Kidney epithelial cell (primary cell): ENCODE data around the gene SLC7A4. TPM values are rescaled to one million over a fixed set of nuclear protein-coding genes. Genes with fewer than 3 reads are reported as not detected.
"Not testable (repeated sequence)": the region's sequence is repeated elsewhere in the genome, so short reads cannot be mapped to it uniquely, and the experiment has no call there.

Experiments
- DNase-seq: peaks from one replicate; pipeline ENCODE4 v3.0.0-alpha.2; 2010; ENCODE audit warnings: low read depth
- H3K27me3 ChIP-seq: 2 replicates; pipeline ENCODE4 v1.6.0; 2011; ENCODE audit warnings: low read length; ENCODE audit not compliant: control insufficient read depth, insufficient read depth
- H3K36me3 ChIP-seq: 2 replicates; pipeline ENCODE4 v1.5.1; 2011; ENCODE audit warnings: low read length; ENCODE audit not compliant: control insufficient read depth, insufficient read depth
- H3K4me3 ChIP-seq: 2 replicates; pipeline ENCODE4 v1.5.1; 2011; ENCODE audit warnings: low read depth, mild to moderate bottlenecking, control low read depth, low read length
- total RNA-seq: library from RNA; depleted of rRNA; stranded (reverse); fragments of >200 nt; gene quantifications from 2 replicates; pipeline ENCODE4 v1.2.3, GENCODE V29; 2015
- TF ChIP-seq, protein P1 (sequence below): IDR thresholded peaks from 2 replicates; pipeline ENCODE4 v1.5.1; 2011; ENCODE audit warnings: mild to moderate bottlenecking, moderate library complexity, low read length, control low read depth, inconsistent platforms; ENCODE audit not compliant: insufficient read depth, poor library complexity, severe bottlenecking

SLC7A4 gene
- total RNA-seq, 1 donor from 2014 or later, result 2.3 TPM

DNA sequence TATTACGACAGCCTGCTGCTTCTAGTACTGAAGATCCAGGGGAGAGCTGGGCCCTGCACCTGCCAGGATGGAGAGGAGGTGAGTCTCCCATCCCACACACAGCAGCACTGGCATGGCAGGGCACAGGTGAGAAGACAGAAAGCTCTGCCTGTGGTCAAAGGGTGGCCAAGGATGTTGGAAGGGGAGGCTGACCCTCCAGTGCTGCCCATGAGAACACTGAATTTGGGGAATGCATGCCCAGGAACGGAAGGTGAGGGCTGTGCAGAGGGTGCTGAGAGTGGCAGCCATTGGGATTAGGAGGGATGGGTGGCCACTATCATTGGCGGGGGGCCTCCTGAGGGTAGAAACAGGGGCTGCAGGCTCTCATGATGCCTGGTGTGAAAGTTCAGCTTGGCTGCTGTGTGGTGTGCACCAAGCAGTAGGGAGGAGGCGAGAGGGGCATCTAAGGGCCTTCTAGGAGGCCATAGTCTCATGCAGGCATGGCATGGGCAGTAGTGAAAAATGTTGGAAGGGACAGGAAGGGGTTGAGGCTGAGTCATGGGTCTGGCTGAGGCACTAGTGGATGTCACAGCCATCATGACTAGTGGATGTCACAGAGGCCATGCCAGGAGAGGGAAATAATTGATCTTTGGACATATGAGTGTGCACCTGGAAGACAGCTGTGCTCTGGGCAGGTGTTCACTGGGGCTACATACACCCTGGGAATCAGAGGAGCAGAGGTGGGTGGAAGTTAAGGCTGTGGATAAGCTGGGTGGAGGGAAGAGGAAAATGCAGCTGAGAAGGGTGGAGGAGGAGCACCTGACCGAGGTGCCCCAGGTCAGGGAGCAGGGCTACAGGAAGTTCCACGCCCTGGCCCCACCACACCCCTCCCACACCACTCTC lies 10.9 kb upstream of the SLC7A4 start:
- TF ChIP-seq, protein P1, sequence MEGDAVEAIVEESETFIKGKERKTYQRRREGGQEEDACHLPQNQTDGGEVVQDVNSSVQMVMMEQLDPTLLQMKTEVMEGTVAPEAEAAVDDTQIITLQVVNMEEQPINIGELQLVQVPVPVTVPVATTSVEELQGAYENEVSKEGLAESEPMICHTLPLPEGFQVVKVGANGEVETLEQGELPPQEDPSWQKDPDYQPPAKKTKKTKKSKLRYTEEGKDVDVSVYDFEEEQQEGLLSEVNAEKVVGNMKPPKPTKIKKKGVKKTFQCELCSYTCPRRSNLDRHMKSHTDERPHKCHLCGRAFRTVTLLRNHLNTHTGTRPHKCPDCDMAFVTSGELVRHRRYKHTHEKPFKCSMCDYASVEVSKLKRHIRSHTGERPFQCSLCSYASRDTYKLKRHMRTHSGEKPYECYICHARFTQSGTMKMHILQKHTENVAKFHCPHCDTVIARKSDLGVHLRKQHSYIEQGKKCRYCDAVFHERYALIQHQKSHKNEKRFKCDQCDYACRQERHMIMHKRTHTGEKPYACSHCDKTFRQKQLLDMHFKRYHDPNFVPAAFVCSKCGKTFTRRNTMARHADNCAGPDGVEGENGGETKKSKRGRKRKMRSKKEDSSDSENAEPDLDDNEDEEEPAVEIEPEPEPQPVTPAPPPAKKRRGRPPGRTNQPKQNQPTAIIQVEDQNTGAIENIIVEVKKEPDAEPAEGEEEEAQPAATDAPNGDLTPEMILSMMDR, result no peak

DNA sequence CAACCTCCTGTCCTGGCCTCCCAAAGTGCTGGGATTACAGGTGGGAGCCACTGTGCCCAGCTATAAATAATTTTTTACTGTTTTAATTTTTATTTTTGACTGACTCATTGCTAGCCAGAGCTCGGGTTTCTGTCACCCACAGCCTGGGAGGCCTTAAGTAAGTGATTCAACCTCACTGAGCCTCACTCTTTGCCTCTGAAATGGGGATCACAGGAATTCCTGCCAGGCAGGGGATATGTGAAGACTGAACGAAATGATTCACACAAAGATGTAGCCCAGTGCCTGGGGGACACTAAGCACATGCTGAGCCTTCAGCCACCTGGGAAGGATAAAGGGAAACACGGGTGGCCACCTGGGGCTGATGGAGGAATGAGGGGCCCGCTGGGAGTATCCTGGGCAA lies 9.6 kb upstream of the SLC7A4 start:
- no peak overlapping the region for H3K4me3 ChIP-seq
- H3K27me3 ChIP-seq, result no peaks in the 10 kb centered on the region
- no peak for DNase-seq
- TF ChIP-seq, protein P1, result no peak
- H3K36me3 ChIP-seq, result no peaks in the 10 kb centered on the region

More for the DNA sequence above, 10.9 kb upstream of the SLC7A4 start:
- Histone ChIP-seq H3K36me3 (no peaks in the 10 kb centered on the region), H3K27me3 (no peaks in the 10 kb centered on the region), H3K4me3 (no peak overlapping the region)
- DNase-seq, result no peak

DNA sequence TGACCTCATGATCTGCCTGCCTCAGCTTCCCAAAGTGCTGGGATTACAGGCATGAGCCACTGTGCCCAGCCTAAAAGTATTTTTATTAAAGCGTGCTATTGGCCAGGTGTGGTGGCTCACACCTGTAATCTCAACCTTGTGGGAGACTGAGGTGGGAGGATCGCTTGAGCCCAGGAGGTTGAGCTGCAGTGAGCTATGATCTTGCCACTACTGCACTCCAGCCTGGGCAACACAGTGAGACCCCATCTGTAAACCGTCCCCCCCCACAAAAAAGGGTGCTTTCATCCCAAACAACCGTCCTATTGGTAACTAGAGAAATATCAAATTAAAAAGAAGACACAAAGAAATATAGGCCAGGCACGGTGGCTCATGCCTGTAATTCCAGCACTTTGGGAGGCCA lies 6.8 kb upstream of the SLC7A4 start:
- not testable (repeated sequence) for DNase-seq, H3K4me3 ChIP-seq, H3K36me3 ChIP-seq, H3K27me3 ChIP-seq

DNA sequence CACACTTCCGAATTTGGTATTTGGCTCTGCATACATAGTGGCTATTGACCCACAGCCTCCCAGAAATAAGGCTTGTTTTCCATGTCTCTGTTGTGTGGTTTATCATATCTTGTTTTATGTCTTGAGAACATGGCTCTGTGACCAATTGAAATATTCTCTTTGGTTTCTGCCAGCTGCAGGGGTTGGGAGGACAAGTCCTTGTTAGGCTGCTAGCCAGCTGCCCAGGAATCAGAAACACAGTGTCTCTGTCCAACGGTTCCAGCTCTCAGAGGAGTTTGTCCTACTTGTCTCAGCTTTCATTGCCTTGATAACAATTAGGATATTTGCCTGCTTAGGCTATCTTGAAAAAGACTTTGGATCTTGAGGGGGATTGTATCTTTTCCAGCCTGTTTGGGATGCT lies 6.0 kb upstream of the SLC7A4 start:
- Histone ChIP-seq H3K27me3 (peaks cover 4% of the 10 kb centered on the region), H3K4me3 (no peak overlapping the region), H3K36me3 (no peaks in the 10 kb centered on the region)
- TF ChIP-seq, protein P1, result no peak
- DNase-seq, result no peak

DNA sequence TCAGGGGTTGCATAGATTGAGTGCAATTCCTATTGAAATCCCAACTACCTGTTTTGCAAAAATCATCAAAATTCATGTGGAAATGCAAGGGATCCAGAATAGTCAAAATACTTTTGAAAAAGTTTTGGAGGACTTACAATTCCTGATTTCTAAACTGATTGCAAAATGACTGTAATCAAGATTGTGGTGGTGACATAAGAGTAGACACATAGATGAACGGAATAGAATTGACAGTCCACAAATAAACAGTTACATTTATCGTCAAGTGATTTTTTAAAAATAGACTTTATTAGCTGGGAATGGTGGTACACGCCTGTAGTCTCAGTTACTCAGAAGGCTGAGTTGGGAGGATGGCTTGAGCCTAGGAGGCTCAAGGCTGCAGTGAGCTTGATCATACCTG lies 2.6 kb upstream of the SLC7A4 start:
- no peak overlapping the region for H3K4me3 ChIP-seq
- TF ChIP-seq, protein P1, result no peak
- no peaks in the 10 kb centered on the region for H3K36me3 ChIP-seq
- peaks cover 28% of the 10 kb centered on the region for H3K27me3 ChIP-seq
- no peak for DNase-seq

DNA sequence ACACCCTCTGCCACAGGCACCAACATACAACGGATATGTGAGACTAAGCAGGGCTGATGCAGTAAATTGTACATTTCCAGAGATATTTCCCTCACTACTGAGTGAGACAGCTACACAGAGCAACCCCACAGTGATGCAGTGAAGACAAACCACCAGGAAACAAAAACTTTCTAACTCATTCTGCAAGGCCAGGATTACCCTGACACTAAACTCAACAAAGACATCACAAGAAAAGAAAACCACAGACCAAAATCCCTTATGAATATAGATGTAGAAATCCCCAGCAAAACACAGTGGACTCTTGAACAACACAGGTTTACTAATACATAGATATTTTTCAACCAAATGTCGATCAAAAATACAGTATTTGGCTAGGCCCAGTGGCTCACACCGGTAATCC lies 1.5 kb upstream of the SLC7A4 start:
- H3K27me3 ChIP-seq, result peaks cover 28% of the 10 kb centered on the region
- TF ChIP-seq, protein P1, result no peak
- no peaks in the 10 kb centered on the region for H3K36me3 ChIP-seq
- no peak overlapping the region for H3K4me3 ChIP-seq
- DNase-seq, result no peak
